Vagina (tissue), 2 donors: ENCODE data around the gene GPR149.

ENCODE experiments used
- POLR2AphosphoS5 ChIP-seq, 2 donors: sonication (generic); formaldehyde crosslinking; IDR thresholded peaks; one replicate each; pipeline ENCODE4 v1.9.0; 2017; ENCODE audit warnings: antibody characterized with exemption in 2 of 2, mild to moderate bottlenecking in 2 of 2, low read depth in 1 of 2; ENCODE audit not compliant: insufficient read depth in 1 of 2
- TF ChIP-seq, protein P1 (sequence below), 3 experiments: fragments of 450-650 bp in 2 of 3; fragments of 200-600 bp in 1 of 3; sonication (generic) in 1 of 3; IDR thresholded peaks; one replicate each; pipeline ENCODE4 v1.5.1; 2017 to 2019; ENCODE audit warnings: antibody characterized with exemption in 3 of 3, mild to moderate bottlenecking in 2 of 3, moderate library complexity in 2 of 3

DNA sequence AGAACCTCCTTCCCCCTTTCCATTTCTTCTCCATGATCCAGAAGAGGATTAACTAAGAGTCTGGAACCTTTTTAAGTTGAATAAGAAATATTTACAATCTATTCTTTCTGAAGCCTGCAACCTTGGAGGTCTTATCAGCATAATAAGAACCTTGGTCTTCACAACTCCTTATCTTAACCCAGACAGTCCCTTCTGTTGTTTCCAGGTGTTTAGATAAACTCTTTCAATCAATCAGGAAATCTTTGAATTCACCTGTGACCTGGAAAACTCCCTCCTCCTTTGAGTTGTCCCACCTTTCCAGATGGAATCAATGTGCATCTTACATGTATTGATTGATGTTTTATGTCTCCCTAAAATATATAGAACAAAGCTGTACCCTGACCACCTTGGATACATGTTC, 102.1 kb downstream of the GPR149 start:
- TF ChIP-seq, protein P1, sequence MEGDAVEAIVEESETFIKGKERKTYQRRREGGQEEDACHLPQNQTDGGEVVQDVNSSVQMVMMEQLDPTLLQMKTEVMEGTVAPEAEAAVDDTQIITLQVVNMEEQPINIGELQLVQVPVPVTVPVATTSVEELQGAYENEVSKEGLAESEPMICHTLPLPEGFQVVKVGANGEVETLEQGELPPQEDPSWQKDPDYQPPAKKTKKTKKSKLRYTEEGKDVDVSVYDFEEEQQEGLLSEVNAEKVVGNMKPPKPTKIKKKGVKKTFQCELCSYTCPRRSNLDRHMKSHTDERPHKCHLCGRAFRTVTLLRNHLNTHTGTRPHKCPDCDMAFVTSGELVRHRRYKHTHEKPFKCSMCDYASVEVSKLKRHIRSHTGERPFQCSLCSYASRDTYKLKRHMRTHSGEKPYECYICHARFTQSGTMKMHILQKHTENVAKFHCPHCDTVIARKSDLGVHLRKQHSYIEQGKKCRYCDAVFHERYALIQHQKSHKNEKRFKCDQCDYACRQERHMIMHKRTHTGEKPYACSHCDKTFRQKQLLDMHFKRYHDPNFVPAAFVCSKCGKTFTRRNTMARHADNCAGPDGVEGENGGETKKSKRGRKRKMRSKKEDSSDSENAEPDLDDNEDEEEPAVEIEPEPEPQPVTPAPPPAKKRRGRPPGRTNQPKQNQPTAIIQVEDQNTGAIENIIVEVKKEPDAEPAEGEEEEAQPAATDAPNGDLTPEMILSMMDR (IDR thresholded peaks at IDR 0.05) = no peak
- no peak for TF ChIP-seq POLR2AphosphoS5 (IDR thresholded peaks at IDR 0.05; ENCODE audit: insufficient read depth in 1 of 2, low read depth in 1 of 2)
